PFSK-1 (cell line): ENCODE results near the gene SLC28A1.

Experiments
- FOXP2 ChIP-seq: optimal IDR thresholded peaks from 2 replicates; pipeline ENCODE3; 2011; ENCODE audit warnings: borderline replicate concordance, control low read depth, inconsistent platforms; ENCODE audit not compliant: insufficient read depth; ENCODE audit errors: extremely low read length, extremely low read depth
- POLR2AphosphoS5 ChIP-seq: IDR thresholded peaks from 2 replicates; pipeline ENCODE4 v1.6.1; 2012; ENCODE audit warnings: low read depth, mild to moderate bottlenecking, control low read depth, low read length, moderate library complexity
- REST ChIP-seq, 2 experiments: IDR thresholded peaks; 2 replicates each; pipeline versions ENCODE4 v1.6.1 to v1.8.0; 2011 to 2012; ENCODE audit warnings: low read depth in 2 of 2, low read length in 2 of 2, control low read depth in 1 of 2, inconsistent platforms in 1 of 2, mild to moderate bottlenecking in 1 of 2, moderate library complexity in 1 of 2; ENCODE audit not compliant: insufficient read depth in 1 of 2
- SIN3A ChIP-seq: IDR thresholded peaks from 2 replicates; pipeline ENCODE4 v1.6.1; 2012; ENCODE audit warnings: mild to moderate bottlenecking, low read length, moderate library complexity, borderline replicate concordance; ENCODE audit not compliant: insufficient read depth
- TAF1 ChIP-seq: IDR thresholded peaks from 2 replicates; pipeline ENCODE4 v1.6.1; 2012; ENCODE audit warnings: low read length, control low read depth, borderline replicate concordance; ENCODE audit not compliant: insufficient read depth

SLC28A1 gene

DNA sequence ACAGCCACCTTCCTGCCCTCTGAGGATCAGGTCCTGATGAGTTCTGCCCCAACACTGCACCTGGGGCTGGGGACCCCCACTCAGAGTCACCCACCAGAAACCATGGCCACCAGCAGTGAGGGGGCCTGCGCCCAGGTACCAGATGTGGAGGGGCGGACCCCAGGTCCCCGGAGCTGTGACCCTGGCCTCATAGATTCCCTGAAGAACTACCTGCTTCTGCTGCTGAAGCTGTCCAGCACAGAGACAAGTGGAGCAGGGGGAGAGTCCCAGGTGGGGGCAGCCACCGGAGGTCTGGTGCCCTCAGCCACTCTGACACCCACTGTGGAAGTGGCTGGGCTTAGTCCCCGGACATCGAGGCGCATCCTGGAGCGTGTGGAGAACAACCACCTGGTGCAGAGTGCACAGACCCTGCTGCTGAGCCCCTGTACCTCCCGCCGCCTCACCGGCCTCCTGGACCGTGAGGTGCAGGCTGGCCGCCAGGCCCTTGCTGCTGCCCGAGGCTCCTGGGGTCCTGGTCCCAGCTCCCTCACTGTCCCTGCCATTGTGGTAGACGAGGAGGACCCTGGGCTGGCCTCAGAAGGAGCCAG, 27.0 kb upstream of the SLC28A1 start:
- TF ChIP-seq SIN3A (no peak), TAF1 (no peak), POLR2AphosphoS5 (no peak), FOXP2 (no peak), REST (IDR thresholded peaks at IDR 0.05; ENCODE audit: insufficient read depth in 1 of 2, low read depth in 2 of 2, low read length in 2 of 2) (no peak)

GRCh38 chr15:84858231-84858630, 26.2 kb upstream of the SLC28A1 start:
- TF ChIP-seq TAF1 (no peak), SIN3A (no peak), REST (IDR thresholded peaks at IDR 0.05; ENCODE audit: insufficient read depth in 1 of 2, low read depth in 2 of 2, low read length in 2 of 2) (no peak), FOXP2 (no peak), POLR2AphosphoS5 (no peak)

DNA sequence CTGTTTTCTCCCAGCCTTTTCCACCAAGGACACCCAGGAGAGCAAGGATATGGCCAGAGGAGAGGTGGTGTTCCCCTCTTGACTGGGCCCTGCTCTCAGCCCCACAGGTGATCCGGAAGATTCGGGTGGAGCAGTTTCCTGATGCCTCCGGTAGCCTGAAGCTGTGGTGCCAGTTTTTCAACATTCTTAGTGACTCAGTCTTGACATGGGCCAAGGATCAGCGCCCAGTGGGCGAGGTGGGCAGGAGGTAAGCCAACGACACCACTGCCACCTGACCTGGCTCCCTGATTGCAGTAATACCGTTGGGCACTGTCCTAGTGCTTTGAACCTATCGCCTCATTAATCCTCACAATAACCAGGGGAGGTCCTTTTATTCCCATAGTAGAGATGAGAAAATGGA, 25.3 kb upstream of the SLC28A1 start:
- TF ChIP-seq POLR2AphosphoS5 (no peak), TAF1 (no peak), REST (IDR thresholded peaks at IDR 0.05; ENCODE audit: insufficient read depth in 1 of 2, low read depth in 2 of 2, low read length in 2 of 2) (no peak), SIN3A (no peak), FOXP2 (no peak)

GRCh38 chr15:84859651-84860050, 24.8 kb upstream of the SLC28A1 start:
- no peak for TF ChIP-seq TAF1
- TF ChIP-seq SIN3A = no peak
- TF ChIP-seq REST (IDR thresholded peaks at IDR 0.05; ENCODE audit: insufficient read depth in 1 of 2, low read depth in 2 of 2, low read length in 2 of 2) = no peak
- no peak for TF ChIP-seq POLR2AphosphoS5
- TF ChIP-seq FOXP2 = no peak
